NCI-H2196 (cell line): ENCODE results near the gene TMEM139.
"Not testable (repeated sequence)": the region's sequence is repeated elsewhere in the genome, so short reads cannot be mapped to it uniquely, and the experiment has no call there.

ENCODE experiments used
- DNase-seq: peaks from one replicate; lab custom pipeline; 2025; ENCODE audit not compliant: unreplicated experiment; lab: John Stamatoyannopoulos, UW

TMEM139 gene

DNA sequence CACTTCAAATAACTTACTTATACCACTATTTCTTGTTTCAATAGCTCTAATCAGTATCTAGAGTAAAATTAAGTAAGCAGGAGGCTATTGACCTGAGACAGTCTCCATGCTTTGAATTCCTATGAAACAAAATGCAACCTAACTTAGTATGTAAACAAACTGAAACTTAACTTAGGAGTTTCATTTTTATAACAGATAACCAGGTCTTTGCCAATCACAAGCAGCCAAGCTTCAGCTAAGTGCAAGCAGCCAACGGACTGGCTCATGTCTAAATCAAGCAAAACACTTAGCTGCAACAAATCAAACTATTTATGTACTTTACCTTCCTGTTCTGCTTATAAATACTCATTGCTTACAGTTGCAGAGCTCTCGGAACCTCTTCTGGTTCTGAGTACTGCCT lies 25.9 kb upstream of the TMEM139 start:
- no peak for DNase-seq

DNA sequence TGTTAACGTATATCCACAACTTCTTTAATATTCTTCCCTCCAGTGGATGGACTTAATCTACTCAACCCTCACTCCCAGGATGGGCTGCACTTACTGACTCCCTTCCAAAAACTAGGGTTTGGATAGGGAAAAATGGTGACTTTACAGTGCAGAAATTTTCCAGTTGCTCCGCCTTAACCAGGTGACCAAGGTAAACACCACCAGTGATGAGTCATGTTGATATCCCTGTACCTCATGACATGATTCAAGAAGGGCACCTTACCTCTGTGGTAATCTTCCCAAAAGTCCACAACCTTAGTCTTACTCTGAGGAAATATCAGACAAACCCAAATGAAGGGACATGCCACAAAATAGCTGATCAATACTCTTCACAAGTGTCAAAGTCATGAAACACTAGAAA lies 25.0 kb upstream of the TMEM139 start:
- no peak for DNase-seq

DNA sequence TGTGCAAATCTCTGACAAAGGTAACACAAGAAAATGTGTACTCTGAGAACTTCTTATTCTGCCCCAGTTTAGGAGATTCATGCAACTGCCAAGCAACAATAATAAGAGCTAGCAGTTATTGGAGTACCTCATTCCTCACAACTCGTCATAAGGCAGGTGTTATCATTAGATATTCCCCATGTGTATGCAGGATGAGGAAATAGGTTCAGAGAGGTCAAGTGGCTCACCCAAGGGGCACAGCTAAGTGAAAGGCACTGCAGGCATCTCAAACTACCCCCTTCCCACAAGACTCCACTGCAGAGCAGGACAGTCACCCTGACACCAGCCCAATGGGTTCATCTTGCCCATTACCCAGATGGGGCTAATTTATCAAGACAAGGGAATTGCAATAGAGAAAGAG lies 22.9 kb upstream of the TMEM139 start:
- DNase-seq = no peak

DNA sequence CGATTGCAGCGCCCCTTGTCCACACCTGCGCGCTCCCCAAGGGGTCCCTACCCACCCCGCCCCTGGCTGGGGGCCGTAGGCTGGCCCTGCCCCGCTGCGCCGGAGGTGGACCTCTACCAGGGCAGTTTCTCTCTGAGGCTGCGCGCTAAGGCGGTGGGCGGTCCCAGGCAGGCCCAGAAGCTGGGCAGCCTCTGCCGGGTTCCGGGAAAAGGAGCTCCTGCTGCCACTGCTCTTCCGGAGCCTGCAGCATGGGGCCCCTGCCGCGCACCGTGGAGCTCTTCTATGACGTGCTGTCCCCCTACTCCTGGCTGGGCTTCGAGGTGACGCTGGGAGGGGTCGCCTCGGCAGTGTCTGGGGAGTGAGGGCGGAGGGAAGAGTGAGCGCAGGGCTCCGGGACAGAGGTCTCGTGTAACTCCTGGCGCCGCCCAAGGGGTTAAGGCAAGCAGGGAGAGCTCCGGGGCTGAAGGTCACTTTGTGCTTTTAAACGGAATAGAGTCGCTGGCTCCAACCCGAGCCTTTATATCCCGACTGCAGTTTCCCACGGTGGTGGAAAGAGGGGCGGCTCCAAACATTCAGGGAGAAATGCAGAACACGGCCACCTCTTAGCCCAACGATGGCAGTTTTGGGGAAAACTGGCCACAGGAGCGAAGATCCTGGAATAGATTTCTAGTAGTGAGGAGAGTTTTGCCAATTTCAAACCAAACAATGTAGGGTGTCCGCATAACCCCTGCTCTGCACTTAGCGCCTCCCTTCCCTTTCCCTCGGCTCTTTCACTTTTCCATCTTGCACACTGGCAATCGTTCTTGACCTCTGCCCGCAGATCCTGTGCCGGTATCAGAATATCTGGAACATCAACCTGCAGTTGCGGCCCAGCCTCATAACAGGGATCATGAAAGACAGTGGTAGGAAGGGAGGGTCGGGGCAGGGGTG lies 21.2 kb upstream of the TMEM139 start, which contains the start of gene GSTK1:
Gene GSTK1, plus strand, starts transcription at position 176 of the 930 bp plus-strand sequence. Its CDS starts 73 bp downstream, at position 249.
- peak; percentile 59 for DNase-seq

DNA sequence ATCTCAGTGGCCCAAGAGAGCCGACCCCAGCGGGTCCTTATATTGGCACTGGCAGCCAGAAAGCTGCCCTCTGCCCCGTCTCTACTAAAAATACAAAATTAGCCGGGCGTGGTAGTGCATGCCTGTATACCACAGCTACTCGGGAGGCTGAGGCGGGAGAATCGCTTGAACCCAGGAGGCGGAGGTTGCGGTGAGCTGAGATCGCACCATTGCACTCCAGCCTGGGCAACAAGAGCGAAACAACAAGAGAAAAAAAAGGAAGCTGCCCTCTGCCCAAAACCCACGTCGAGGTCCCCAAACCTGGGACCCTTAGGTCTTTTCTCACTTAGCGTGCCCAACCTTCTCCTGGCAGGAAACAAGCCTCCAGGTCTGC lies 20.6 kb upstream of the TMEM139 start:
- not testable (repeated sequence) for DNase-seq

DNA sequence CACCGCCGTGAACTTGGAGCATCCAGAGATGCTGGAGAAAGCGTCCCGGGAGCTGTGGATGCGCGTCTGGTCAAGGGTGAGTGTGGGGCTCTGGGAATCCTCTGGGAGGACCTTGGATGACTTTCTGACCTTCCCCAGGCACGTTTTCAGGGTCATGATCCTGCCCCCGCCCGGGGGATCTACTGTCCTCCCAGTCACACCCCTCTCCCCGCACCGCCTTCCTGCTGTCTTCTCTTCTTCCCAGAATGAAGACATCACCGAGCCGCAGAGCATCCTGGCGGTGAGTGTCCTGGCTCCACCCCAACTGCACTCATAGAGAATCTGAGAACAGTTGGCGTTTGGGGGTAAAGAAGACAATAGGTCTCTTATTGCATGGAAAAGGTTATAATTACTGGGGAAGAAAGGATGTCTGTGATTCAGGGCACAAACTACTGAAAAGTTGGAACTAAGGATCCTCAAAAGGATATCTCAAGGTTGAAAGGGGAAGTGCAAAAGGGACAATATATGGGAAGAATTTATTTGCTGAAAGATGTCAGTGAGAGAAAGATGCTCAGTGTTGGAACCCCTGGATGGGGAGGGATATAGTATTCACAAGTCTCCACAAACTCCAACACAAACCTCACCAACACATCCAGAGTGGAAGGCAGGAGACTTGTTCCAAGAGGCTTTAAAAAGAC lies 19.6 kb upstream of the TMEM139 start:
- DNase-seq = no peak

DNA sequence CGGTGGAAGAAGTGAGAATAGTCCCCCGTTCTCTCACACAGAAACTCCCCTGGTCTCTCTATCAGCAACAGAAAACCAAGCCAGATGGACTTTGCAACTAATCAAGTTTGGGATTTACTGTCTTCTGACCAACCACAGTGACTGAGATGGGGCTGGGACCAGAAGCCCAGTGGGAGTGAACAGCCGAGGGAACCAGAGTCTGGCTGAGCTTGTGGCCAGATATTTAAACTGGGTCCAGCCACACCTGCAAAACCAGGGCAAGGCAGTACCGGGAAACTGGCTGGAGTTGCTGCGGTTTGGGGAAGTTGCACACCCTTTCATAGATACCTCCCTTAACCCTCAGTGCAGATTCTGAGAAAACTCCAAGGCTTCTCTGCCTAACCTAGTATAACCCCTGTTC lies 15.5 kb upstream of the TMEM139 start:
- no peak for DNase-seq

DNA sequence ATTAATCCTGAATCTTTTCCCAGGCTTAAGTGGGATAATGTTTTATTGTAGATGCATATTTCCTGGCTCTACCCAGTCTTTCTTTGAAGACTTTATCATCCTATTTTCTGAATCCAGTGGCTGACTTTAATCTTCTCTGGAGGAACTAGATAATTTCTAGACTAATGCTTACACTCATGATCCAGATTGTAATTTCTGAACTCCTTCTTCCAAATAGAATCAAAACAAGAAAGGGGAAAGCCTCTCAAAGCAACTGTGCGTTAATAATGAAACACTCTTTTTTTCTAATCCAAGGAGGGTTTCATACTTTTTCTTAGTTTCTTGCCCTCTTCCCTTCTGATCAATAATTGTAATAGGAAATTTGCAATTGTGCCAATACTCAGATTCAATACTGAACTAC lies 13.5 kb upstream of the TMEM139 start:
- no peak for DNase-seq

DNA sequence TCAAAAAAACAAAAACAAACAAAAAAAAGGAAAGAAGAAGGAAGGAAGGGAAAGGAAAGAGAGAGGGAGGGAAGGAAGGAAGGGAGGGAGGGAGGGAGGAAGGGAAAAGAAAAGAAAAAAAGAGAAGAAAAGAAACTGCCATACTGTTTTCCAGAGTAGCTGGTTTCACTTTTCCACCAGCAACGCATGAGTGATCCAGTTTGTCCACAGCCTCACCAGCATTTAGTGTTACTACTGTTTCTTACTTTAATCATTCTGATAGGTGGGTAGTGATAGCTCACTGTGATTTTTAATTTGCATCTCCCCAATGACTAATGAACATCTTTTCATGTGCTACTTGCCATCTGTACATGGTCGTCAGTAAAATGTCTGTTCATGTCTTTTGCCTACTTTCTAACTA lies 11.9 kb upstream of the TMEM139 start:
- no peak for DNase-seq

DNA sequence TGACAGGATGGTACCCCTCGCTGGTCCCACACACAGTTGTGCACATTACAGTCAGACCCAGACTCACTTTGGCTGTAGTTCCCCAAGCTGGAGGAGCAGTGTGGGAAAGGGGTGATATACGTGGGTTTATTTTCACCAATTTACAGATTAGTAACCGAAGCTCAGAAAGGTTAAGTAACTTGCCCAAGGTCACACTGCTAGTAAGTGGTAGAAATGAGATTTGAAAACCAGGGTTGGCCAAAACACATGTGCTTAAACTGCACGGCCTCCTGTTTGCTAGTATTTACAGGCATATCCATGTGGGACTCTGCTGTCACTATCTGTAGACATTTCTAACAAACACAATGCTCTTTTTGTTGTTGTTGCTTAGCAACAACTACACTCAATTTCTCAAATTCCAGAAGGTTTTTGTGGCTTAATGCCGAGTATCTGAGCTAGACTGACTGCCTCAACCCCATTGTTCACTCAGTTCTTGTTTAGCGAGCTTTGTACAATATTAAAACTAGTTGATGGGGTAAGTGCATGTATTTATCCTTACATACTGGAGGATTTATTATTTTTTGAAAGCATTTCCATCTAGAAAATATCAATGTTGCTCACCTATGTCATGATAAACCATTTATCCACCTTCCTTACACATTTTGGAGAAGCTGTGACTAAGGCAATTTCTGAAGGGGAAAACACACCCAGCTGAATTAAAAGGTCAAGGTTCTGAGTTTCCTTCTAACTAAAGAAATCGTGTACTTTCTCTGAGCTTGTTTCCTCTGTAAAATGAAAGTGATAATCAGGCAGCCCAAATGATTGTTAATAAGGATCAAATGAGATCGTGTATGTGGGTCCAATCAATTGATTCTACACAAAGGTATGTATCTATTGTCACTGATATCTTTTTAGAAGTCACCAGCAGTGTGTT lies 5.3 kb upstream of the TMEM139 start:
- DNase-seq = peak; percentile 65

DNA sequence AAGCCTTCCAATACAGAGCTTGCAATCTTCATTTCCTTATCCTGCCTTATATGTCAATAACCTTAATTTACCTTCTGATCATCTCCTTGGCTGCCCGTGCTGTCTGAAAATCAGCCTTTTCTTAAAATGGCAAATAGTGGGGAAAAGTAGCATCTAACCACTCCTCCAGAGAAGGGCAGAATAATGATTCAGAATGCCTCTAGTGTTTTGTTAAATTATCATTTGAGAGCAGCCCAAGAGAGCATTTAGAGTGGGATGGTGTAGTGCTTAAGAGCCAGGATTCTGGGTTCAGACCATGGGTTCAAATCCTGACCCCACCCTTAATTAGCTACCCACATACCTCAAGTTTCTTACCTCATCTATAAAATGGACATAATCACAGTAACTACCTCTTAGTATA lies 4.6 kb upstream of the TMEM139 start:
- no peak for DNase-seq

DNA sequence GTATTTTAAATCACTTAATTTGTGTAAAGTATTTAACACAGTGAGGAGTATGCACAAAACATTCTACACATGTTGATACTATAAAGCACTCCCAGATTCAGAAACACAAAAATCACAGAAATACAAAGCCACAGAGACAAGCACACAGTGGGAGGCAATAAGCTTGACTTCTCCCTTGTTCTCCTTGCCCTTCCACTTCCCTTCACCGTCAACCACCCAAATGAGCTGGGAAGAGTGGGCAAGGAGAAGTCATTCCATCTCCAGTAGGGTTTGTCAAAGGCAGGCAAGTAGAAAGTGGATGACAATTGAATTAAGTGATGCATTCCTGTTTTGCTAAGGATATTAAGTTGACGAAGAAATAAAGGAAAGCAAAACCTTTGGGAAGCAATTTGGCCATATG lies 4.2 kb upstream of the TMEM139 start:
- DNase-seq = no peak

DNA sequence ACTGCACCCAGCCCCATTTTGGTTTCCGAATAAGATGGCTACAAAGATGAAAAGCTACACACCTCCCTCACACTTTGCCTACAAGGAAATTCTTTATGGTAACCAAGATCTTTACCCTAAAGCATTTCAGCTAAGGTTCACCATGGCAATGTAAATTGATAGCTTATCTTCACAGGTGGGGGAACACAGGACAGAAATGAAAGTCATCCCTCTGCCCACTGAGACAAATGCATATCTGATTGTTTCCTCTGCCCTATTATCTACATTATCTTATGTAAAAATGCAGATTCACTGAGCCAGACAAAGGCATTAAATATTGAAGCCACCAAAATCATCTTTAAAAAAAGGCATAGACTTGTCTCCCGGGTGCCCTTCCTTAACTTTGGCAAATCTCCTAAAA lies 3.2 kb upstream of the TMEM139 start:
- no peak for DNase-seq

DNA sequence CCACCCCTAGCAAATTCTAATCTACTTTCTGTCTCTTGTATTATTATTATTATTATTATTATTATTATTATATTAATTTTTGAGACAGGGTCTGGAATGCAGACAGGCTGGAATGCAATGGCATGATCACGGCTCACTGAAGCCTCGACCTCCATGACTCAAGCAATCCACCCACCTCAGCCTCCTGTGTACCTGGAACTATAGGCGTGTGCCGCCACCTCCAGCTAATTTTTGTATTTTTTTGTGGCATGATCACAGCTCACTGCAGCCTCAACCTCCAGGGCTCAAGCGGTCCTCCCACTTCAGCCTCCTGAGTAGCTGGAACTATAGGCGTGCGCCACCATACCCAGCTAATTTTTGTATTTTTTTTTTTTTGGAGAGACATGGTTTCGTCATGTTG lies 2.6 kb upstream of the TMEM139 start:
- DNase-seq = no peak

DNA sequence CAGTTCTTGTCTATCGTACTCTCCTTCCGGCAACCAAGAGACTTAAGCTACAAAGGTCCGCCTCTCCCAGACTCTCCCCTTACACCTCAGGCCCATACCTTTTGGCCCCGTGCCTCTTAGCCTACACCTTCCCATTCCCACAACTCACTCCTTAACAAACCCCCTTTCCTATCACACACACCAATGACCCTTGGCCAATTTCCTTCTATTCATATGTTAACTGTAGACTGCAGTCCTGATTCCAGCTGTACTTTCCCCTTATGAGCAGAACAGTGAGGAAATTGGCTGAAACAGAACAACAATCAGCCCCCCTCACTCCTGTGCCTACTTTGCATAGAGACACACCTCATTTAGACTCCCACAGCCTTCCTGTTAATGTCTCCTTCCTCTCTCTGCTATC lies 1.4 kb upstream of the TMEM139 start:
- DNase-seq = no peak

DNA sequence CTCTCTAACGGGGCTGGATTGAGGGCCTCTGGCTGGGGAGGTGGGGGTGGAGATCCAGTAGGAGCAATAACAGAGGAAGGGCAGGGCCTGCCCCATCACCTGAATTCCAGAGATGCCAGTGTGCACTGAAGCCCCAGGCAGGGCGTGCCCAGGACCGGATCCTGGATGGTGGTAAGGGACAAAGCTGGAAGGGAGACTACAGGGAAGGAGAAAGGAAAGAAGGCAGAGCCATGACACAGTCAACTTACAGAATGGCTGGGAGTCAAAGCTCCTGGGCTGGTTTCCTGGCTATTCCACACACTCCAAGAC lies 666 bp downstream of the TMEM139 start:
- DNase-seq = no peak

DNA sequence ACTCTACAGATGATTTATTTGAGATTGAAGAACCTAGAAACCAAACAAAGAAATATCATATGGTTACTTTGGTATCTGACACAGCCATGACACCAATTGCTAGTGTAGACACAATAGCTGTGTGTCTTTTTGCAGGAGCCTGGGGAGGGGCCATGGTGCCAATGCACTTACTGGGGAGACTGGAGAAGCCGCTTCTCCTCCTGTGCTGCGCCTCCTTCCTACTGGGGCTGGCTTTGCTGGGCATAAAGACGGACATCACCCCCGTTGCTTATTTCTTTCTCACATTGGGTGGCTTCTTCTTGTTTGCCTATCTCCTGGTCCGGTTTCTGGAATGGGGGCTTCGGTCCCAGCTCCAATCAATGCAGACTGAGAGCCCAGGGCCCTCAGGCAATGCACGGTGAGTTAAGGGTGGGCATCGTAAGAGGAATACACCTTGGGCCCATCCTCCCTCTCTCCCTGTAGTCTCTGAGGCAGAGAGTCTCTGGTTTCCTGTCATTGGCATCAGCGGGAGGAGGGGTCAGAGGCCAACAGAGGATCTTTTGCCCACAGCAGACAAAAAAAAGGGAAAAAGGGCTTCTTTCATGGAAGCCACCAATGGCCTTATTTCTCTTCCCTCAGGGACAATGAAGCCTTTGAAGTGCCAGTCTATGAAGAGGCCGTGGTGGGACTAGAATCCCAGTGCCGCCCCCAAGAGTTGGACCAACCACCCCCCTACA lies 1.2 kb downstream of the TMEM139 start:
- no peak for DNase-seq

DNA sequence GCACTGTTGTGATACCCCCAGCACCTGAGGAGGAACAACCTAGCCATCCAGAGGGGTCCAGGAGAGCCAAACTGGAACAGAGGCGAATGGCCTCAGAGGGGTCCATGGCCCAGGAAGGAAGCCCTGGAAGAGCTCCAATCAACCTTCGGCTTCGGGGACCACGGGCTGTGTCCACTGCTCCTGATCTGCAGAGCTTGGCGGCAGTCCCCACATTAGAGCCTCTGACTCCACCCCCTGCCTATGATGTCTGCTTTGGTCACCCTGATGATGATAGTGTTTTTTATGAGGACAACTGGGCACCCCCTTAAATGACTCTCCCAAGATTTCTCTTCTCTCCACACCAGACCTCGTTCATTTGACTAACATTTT lies 1.7 kb downstream of the TMEM139 start:
- no peak for DNase-seq

DNA sequence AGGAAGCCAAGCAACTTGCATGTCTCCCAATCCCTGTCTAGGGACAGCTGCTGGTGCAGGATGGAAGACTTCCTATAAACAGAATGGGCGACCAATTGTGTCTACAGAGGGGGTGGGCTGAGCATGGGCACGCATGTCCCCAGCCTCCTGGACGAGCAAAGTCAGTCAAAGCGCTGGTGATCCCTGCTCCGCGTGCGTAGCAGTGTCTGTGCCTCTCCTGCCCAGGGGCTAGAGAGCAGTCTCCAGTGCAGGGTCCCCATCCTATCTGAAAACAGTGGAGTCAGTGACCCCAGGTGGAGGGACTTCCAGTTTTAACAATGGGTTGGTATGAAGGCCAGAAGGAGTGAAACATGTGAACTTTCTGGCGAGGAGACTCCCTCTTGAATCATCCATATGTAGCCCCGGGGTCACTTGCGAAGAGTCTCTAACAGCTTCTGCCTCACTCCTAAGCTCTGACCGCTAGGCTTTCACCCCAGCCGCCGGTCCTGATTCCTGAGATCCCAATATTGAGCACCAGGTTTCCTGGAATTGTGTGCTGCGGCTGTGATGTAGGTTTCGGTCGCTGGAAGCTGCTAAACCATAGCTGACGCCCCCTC lies 2.7 kb downstream of the TMEM139 start:
- DNase-seq = no peak

DNA sequence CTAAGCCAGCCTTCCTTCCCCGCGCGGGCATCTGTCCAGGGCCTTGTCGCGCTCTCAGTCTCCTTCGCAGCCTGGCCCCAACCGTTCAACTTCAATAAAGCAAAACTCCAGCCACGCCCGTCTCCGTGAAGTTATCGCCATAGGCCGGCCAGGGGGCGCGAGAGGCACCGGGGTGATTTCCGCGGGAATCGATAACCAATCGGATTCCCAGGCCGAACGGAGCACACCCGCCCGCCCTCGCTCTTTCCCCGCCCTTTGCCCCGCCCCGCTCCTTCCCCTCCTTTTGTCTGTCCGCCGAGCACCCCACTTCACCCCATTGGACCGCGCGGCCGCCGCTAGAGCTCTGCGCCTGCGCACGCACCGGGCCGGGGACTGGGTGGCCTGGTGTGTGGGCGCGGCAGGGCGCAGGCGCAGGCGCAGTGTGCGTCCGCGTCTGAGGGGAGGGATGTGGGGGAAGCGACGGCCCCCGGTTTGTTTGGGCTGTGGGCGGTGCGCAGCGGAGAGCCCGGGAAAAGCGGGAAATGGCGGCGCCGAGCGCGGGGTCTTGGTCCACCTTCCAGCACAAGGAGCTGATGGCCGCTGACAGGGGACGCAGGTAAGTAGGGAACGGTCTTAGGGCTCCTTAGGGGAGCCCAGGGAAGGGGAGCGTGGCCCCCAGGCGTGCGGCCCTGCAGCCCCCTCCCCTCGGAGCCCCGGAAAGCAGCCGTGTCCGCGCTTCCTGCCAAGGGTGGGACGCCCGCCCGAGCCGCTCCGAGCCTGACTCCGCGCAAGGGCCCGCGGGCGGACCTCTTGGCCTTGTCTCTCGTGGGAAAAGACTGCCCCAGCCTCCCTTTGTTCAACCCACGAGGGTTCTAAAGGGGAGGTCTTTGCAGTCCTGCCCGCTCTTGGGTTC lies 3.4 kb downstream of the TMEM139 start, which contains the start of gene CASP2:
Gene CASP2, plus strand, starts transcription at position 417 of the 892 bp plus-strand sequence. Its CDS starts 105 bp downstream, at position 522.
- DNase-seq = peak; percentile 95
